ENCODE measurements around the gene CEACAM21.

CEACAM21 gene

DNA sequence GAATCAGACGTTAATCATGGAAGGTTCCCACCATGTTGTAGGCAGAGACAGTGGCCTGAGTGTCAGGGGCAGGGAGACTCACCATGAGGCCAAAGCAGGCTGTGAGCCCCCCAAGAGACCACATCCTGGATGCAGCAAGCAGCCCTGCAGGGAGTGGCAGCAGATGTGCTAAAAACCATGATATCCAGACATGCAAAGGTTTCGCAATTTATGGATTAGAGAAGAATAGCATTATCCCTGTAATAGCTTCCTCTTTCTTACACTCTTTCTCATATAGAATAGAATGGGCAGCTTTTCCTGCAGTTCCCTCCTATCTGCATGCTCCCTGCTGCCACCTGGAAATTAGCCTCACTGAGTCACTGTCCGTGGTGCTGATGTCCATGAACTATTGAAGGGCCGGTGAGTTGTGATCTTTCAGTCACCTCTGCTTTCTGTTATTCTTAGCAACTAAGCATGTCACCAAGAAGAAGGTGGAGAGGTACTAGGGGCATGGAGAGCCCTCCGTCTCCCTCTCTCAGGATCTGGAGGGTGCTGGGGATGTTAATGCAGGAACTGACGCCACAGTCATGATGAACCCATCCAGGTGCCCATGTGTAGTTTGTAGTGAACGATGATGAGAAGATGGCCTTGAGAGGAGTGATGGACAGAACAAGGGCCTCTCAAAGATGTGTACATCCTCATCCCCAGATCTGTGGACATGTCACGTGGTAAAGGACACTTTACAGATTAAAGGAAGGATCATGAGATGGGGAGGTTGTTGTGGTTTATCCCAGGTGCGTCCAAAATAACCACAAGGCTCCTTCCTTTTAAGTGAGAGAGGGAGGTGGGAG is 41.0 kb downstream of the CEACAM21 start:
- DNase-seq (ENCODE audit: low read depth in 2 of 3, low spot score in 2 of 3), result no peak

DNA sequence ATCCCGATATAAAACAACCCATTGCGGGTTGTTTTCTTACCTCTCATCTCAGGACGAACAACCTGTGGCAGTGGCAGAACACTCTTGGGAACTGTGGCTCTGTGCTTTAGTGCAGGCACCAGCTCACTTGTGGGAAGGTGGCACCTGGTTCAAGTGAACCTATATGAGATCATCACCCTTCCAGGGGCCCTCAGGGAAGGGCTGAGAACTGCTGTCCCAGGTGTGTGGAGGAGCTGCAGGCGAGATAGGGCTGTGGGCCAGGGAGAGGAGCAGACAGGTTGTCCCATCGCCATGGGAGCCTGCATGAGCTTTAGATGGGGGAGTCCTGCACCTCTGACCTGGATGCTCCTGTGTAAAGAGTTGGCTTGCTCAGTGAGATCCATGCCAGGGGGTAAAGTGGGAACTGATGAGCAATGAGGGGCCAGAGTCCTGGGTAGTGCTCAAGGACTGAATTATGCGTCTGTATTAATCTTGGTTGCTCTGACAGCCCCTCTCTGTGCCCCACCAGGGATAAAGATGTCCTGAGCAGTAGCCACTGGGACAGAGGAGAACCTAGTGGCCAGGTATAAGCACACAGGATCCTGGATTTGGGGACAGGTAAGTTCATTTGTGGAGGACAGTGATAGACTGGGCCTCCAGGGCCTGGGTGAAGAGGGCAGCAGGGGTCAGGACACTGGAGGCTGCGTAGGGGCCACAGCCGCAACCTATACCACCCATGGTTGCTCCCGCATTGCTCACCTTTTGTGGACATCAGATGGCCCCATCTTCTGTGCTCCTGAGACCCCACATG is 42.2 kb downstream of the CEACAM21 start:
- no peak for DNase-seq (ENCODE audit: low read depth in 2 of 3, low spot score in 2 of 3)

DNA sequence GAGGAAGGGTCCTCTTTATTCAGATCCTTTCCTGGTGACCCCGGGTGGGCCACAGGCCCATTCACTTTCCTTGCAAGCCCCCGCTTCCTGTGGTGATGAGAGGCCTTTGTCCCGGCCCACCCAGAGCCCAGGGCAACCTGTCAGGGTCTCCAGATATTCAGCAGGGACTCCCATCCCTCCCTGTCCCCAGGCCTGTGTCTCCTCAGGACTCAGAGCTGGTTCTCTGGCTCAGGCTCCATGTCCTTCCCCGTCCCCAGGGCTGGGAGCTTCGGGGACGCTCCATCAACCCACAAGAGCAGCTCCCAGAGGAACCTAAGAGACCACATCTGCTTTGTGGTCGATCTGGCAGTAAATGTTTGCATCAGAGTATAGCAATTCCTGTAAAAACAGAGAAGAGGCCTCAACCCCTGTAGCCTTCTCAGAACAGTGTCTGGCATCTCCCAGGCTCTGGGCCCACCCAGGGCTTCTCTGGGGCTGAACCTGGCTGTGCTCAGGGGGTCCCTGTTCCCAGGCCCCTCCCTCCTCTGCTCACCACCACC is 43.1 kb downstream of the CEACAM21 start:
- no peak for DNase-seq (ENCODE audit: low read depth in 2 of 3, low spot score in 2 of 3)

- DNase-seq (ENCODE audit: low read depth in 2 of 3, low spot score in 2 of 3), result no peak
Observed at GRCh38 chr19:41620171-41620570, 44.2 kb downstream of the CEACAM21 start.

GRCh38 chr19:41621226-41621625 is 45.3 kb downstream of the CEACAM21 start:
- no peak for DNase-seq (ENCODE audit: low read depth in 2 of 3, low spot score in 2 of 3)

DNA sequence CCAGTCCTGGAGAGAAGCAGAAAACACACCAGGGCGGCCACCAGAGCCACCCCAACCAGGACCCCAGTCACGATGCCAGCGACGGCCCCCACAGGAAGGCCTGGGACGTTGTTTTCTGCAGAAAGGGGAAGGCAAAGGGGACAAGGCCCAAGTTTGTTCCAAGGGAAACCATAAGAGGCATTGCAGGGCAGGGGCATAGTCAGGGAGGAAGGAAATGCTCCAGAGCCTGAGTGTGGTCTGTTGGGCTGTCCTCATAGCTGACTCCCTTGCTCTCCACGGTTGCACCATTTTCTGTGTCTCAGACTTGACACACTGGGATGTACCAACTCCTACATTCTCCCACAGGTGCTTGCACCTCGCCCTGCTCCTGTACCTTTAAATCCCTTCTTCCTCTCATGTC is 45.7 kb downstream of the CEACAM21 start:
- no peak for DNase-seq (ENCODE audit: low read depth in 2 of 3, low spot score in 2 of 3)

DNA sequence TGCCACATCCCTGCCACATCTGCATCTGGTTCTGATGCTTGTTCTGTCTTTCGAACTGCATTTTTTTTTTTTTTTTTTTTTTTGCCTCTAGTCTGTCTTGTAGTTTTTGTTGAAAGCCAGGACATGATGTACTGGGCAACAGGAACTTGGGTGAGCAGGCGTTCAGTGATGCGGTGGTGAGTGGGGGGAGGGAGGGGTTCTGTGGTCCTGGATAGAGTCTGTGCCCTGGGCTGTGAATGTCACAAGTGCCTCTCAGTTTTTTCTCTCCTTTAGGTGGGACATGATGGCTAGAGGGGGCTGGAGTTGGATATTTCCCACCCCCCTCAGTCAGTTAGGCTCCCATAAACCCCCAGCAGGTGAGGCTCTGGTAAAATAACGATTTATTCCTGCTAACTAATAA is 47.4 kb downstream of the CEACAM21 start:
- no peak for DNase-seq (ENCODE audit: low read depth in 2 of 3, low spot score in 2 of 3)

DNA sequence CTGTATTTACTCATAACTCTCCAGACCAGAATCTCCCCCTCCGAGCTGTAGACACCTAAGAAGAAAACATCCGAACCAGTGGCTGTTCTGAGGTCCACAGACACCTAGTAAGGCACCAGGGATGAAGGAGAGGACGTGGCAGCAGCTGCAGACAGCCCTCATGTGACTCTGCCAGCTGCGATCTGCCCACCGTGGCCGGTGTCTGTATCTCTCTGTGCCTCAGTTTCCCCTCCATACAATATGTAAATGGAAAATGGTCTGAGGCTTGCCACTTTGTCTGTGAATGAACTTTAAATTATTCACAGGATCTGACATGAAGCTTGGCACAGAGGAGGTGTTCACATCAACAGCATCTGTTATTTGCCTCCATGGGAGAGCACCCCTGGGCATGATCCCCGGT is 48.5 kb downstream of the CEACAM21 start:
- DNase-seq (ENCODE audit: low read depth in 2 of 3, low spot score in 2 of 3), result no peak

DNA sequence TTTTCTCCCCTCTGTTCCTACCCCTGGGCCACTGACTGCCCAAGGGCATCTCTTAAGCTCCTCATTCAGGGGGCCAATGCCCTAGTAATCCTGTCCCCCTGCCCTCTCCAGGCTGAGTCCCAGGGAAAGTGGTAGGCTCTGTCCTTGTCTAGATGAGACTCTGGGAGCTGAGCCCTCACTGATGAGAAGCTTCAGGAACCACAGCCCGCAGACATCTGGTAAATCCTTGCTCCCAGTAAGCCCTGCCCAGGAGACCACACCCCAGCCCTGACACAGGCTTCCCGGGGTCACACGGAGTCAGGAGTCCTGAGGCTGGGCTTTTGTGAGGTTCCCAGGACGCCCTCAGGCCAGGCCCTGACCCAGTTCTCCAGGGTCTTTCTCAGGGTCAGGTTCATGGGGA is 49.0 kb downstream of the CEACAM21 start:
- DNase-seq (ENCODE audit: low read depth in 2 of 3, low spot score in 2 of 3), result no peak

DNA sequence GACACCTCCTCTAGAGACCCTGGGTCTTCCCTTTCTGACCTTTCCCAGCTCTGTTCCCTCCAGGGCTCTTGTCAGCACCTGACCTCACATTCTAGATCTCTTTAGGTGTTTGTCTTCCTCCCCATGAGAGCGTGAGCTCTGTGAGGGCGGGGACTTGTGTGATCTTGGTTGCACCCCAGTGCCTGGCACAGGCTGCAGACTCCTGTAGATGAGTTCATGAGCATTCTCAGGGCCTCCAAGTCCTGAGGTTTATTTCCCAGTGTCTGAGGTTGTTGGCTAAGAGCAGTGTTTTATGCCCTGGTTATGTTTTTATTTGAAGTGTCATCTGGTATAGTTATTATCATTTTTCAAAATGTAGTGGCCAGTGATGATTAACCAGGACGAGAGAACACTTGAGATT is 50.3 kb downstream of the CEACAM21 start:
- no peak for DNase-seq (ENCODE audit: low read depth in 2 of 3, low spot score in 2 of 3)

DNA sequence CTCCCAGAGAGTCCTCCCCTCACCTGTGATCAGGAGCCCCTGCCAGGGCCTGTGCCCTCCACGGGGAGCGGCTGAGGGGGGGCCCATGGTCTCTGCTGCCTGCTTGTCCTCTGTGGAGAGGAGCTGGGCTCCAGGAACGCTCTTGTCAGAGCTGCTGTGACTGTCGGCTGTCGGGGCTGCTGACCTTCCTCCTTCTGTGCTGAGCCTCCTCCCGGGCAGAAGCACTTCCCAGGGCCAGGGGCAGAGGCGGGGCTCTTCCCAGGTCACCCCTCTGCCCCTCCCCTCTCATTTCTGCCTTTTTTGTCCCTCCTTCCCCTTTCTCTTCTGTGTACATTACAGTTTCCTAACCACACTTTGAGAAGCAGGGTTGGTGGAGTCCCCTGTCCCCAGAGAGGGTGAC is 50.9 kb downstream of the CEACAM21 start, which contains the start of gene CEACAM4:
Gene CEACAM4, minus strand, starts transcription at position 198 of the 400 bp plus-strand sequence. Its CDS starts 111 bp downstream, at position 87.
- DNase-seq (ENCODE audit: low read depth in 2 of 3, low spot score in 2 of 3), result no peak

- DNase-seq (ENCODE audit: low read depth in 2 of 3, low spot score in 2 of 3), result no peak
Observed at GRCh38 chr19:41627966-41628675, 52.2 kb downstream of the CEACAM21 start.

All from activated CD8-positive, alpha-beta memory T cell treated with anti-CD3 and anti-CD28 coated beads for 48 hours (primary cell).